GM12872 (cell line): ENCODE measurements around the gene PTPRG.

Source experiments
- TF ChIP-seq, protein P1 (sequence below): IDR thresholded peaks from 3 replicates; pipeline ENCODE4 v1.5.1; 2011; ENCODE audit warnings: low read depth, mild to moderate bottlenecking, low read length, moderate library complexity; ENCODE audit not compliant: insufficient read depth

Gene PTPRG

DNA sequence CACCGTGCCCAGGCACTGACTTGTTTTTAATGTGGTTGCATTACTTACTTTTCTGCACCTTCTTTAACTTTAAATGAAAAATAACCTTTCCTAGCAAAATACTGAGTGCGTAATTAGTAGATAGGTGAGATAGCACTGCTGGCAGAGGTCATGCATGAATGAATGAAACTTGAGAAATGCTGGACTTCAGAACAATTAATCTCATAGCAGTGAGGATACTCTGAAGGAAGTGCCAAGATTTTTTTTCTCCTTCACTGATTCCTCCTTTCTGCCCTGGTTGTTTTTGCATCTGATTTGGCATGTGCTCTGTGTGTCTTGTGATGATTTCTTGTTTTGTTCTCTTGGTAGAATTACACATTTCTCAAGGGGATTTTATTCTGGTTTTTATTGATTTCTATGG lies 378.9 kb downstream of the PTPRG start:
- TF ChIP-seq, protein P1, sequence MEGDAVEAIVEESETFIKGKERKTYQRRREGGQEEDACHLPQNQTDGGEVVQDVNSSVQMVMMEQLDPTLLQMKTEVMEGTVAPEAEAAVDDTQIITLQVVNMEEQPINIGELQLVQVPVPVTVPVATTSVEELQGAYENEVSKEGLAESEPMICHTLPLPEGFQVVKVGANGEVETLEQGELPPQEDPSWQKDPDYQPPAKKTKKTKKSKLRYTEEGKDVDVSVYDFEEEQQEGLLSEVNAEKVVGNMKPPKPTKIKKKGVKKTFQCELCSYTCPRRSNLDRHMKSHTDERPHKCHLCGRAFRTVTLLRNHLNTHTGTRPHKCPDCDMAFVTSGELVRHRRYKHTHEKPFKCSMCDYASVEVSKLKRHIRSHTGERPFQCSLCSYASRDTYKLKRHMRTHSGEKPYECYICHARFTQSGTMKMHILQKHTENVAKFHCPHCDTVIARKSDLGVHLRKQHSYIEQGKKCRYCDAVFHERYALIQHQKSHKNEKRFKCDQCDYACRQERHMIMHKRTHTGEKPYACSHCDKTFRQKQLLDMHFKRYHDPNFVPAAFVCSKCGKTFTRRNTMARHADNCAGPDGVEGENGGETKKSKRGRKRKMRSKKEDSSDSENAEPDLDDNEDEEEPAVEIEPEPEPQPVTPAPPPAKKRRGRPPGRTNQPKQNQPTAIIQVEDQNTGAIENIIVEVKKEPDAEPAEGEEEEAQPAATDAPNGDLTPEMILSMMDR, result no peak

DNA sequence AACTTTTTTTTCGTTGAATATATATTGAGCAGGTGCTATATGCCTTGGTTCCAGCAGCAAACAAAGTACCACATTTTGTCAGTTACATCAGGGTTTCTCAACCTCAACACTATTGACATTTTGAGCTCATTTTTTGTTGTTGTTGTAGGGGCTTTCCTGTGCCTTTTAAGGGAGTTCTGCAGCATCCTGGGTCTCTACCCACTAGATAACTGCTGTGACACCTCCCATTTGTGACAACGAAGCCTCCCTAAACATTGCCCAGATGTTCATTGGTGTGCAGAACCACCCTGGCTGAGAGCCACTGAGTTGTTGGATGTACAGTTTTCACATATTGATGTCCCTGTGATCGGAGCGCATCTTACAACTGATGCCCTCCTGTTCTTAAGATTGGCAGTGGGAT lies 382.6 kb downstream of the PTPRG start:
- TF ChIP-seq, protein P1, result no peak

DNA sequence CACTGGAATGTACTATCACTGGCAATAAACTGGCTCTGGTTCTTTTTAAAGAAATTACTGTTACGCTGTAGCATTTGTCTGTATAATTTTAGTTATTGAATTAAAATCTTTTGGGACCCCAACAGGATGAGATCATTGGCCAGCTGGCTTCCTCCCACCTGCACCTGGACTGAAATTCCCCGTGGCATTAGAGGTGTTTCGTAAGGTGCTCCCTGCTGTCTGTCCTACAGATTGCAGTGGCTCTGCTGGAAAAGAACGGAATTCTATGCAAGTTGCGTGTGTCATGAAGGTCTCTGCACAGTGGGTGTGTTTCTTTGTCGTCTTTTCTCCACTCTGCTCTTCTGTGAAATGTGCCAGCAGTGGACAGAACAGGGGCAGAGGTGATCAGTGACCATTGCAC lies 383.4 kb downstream of the PTPRG start:
- TF ChIP-seq, protein P1, result no peak

DNA sequence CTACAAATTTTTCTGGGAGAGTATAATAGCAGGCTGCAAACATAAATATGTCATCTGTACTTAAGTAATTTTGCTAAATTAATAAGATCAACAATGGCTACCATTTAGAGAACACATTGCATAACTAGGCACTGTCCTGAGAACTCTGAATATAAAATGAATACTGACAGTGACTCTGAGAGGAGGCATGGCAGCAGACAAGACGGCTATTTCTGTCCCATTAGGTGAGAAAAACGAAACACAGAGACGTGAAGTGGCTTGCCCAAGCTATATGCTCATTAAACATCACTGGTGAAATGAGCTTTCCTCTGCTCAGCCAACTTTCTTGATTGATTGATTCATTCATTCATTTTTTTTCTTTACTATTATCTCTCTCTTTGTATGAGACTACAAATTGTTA lies 384.3 kb downstream of the PTPRG start:
- TF ChIP-seq, protein P1, result no peak

DNA sequence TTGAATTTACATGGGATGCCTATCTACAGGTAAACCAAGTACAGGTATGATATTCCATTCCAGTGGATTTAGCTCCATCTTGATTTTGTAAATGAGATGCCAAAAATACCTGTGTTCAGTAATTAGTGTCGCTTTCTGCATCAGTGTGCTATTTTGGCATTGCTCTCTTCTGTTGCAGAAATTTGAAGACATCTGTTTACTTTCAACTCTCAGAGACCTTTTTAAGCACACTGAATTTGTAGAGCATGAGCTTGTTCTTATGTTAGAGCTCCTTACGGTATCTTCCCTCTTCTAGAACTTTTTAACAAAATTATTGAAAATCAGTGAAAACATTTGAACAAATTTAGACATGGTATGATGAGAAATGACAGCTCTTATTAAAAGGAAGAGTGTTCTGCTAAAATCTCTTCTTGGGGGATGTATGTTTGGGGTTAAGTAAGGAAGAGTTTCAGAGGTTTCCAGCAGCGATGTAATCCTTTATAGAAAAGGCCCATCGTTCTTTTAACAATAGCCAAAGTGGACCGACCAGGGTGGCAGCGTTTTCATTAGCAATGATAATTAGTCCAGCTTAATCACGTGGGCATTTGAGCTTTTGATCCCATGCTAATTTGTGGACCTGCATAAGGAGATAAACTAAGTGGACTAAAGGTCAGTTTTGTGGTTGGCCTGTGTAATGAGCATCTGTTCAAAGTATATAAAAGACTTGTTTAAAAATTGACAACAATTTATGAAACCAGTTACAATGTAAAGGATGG lies 385.4 kb downstream of the PTPRG start:
- TF ChIP-seq, protein P1, result no peak

DNA sequence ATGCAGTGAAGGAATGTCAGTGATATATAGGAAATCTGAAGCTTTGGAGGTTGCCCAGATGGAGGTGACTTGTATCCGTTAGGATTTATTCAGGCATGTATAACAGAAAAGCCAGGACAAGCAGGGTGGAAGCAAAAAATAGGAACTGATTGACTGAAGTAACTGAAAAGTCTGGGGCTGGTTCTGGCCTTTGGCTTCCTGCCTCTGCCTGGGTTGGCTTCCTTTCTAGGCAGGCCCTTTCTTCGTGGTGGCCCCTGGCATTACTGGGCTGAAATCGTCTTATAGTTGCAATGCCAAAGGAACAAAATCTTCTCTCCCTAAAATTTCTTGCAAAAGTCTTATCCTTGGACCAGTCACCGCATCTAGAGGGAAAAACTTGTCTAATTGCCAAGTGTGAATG lies 386.1 kb downstream of the PTPRG start:
- TF ChIP-seq, protein P1, result no peak

DNA sequence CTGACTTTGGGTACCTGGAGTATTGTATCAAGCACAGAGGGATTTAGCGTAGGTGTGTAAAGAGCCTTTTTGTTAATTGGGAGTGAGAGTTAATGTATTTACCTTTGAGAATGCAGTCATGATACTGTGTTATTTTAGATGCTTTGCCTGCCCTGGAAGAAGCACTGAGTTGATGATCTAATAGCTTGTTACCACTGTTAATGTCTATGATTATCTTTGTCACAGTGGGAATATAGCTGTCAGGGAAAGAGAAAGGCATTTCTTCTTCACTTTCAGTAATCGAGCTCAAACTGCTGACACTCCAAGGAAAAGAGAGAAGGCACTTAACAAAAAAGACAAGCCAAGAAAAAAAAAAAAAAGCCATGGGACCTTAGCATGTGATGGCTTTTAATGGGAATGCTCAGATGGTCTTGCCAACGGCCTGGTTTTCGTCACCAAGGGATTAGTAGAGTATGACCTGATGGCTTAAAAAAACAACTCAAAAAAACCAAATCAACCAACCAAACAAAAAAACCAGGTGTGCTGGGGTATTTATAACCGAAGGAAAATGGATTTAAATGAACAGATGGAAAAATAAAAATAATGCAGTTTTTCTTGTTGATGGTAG lies 387.4 kb downstream of the PTPRG start:
- TF ChIP-seq, protein P1, result no peak
